Measurements from ENCODE around the gene IL12B.
"Not testable (repeated sequence)": the region's sequence is repeated elsewhere in the genome, so short reads cannot be mapped to it uniquely, and the experiment has no call there.

- not testable (repeated sequence) for TF ChIP-seq CTCF (IDR thresholded peaks at IDR 0.05; ENCODE audit: low read depth, low read length, missing input control); ATF3 (IDR thresholded peaks at IDR 0.05); MAX (IDR thresholded peaks at IDR 0.05); SP1 (IDR thresholded peaks at IDR 0.05); JUND (IDR thresholded peaks at IDR 0.05); YY1 (IDR thresholded peaks at IDR 0.05); REST (IDR thresholded peaks at IDR 0.05); RAD21 (IDR thresholded peaks at IDR 0.05); EGR1 (IDR thresholded peaks at IDR 0.05; ENCODE audit: low read depth in 2 of 2); TAF1 (conservative IDR thresholded peaks at IDR 0.05); FOXA1 (IDR thresholded peaks at IDR 0.05); HNF4A (conservative IDR thresholded peaks at IDR 0.05)
Observed at GRCh38 chr5:159367866-159368265, 37.6 kb upstream of the IL12B start.

Measured in liver (tissue), 3 donors.